HG02798 (cell line): ENCODE results near the gene MTRFR.

ENCODE experiments used
- ATAC-seq: cut with Tn5 transposase; IDR thresholded peaks from one replicate; pipeline ENCODE4 v1.9.1; 2021; ENCODE audit warnings: mild to moderate bottlenecking; ENCODE audit not compliant: unreplicated experiment, poor library complexity

The MTRFR gene

GRCh38 chr12:123269395-123269892, 36.2 kb downstream of the MTRFR start:
- no peak for ATAC-seq

- no peak for ATAC-seq
These were observed 36.6 kb downstream of the MTRFR start for GRCh38 chr12:123269896-123270213.

DNA sequence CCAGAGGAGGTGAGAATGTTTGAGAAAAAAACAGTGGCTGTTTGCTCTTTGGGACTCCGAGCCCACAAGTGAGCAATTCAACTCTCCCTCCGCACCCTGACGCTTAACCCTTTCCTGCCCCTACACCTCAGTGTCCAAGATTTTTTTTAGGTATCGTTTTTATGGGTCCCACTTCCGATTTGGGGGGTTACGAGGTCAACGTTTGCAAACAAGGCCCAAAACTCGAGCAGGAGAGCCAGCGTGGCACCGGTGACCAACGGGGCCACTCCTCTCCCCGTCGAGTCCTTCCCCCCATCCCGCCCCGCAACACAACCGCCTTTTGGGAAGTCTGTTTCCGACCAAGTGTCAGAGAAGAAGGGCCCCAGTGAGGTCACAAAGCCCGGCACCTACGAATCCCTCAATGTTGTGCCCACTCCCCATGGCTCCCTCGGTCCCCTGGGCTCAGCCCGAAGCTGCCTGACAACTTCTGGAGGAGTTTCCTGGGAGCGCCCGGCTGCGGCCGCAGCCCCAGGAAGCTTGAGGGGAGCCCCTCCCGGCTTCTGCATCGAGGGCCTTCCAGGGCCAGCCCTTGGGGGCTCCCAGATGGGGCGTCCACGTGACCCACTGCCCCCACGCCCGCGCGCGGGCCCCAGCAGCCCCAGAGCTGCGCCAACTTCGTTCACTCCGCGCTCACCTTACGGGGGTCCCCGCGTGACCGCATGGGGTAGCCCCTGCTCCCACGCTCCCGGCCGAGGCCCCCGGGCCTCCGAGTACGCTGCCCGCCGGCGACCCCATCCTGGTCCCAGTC, 37.2 kb downstream of the MTRFR start:
- no peak for ATAC-seq

- peak; percentile 67 for ATAC-seq
These were observed 37.9 kb downstream of the MTRFR start for GRCh38 chr12:123271001-123271668.

DNA sequence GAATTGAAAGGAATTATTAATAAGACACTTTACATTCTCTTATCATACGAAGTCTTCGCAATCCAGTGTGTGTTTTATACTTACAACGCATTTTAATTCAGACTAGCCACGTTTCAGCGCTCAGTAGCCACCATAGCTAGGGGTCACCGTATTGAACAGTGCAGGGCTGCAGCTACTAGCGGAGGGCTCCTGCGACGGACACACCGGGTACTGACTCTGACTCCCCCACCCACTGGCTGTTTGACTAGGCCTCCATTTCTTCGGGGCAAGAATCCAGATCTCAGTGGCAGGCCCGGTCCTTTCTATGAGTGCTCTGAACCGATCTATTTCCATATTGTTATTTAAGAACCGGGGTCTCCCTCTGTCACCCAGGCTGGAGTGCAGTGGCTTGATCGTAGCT, 39.9 kb downstream of the MTRFR start:
- no peak for ATAC-seq

- ATAC-seq: no peak
These were observed 44.9 kb downstream of the MTRFR start for GRCh38 chr12:123278101-123278627.

GRCh38 chr12:123280971-123281370, 47.7 kb downstream of the MTRFR start:
- ATAC-seq: no peak

GRCh38 chr12:123282111-123282510, 48.9 kb downstream of the MTRFR start:
- ATAC-seq: no peak

GRCh38 chr12:123283461-123283860, 50.2 kb downstream of the MTRFR start:
- no peak for ATAC-seq

GRCh38 chr12:123284669-123285068, 51.4 kb downstream of the MTRFR start:
- ATAC-seq: no peak

DNA sequence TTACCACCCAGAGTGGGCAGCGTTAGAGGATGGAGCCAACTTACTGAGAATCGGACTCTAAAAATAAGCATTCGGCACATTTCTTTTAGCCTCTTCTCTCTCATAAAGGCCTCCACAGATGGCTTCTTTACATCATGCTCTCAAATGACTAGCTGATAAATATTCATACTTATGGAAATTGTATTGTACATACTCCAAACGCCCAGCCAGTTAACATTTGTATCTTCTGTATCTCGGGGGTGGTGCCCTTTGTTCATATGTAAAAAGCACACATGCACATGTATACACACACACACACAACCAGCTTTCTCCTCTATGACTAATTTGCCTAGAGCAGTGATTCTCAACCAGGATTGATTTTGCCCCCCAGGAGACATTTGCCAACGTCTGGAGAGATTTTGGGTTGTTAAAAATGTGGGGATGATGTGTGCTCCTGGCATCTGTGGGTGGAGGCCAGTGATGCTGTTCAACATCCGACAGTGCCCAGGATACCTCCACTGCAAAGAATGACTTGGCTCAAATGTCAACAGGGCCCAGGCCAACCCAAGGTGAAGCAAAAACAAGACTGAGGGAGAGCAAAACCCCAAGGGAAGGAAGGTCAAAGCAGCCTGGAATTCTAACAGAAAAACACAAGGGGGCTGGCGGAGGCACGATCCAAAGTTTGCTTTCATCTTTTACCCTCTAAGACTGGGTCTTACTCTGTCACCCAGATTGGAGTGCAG, 53.6 kb downstream of the MTRFR start:
- no peak for ATAC-seq

- no peak for ATAC-seq
These were observed 55.6 kb downstream of the MTRFR start for GRCh38 chr12:123288751-123289346.

GRCh38 chr12:123289911-123290310, 56.7 kb downstream of the MTRFR start:
- no peak for ATAC-seq

GRCh38 chr12:123293178-123293760, 60.0 kb downstream of the MTRFR start:
- no peak for ATAC-seq

GRCh38 chr12:123305136-123305535, 71.9 kb downstream of the MTRFR start:
- ATAC-seq: no peak

- no peak for ATAC-seq
These were observed 73.0 kb downstream of the MTRFR start for GRCh38 chr12:123306200-123306599.
